ENCODE results near the gene LYSMD3.
A peak's percentile ranks its signal among the peaks of the same experiment; 100 is the strongest.

DNA sequence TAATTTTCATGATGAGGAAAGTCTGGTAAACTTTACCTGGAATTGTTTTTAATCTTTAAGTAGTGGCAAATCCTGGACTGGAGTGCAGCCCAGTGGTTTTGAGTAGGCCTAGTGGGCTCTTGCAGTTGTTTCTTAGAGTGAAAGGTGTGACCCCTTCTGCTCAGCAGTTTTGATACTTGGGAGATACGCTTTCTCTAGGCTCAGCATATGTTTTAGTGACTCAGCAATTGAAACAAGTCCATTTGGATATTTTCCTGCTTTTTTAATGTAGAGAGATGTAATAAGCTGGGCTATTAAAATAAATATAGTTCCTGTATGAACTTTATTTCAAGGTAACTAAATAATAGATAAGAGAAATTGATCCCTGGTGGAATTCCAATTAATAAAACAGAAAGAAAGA lies 48.7 kb downstream of the LYSMD3 start:
- TF ChIP-seq POLR2A (IDR thresholded peaks at IDR 0.05; ENCODE audit: low read length) (no peak), MAZ (IDR thresholded peaks at IDR 0.05; ENCODE audit: borderline replicate concordance, low read depth, low read length) (no peak), MYC (IDR thresholded peaks at IDR 0.05; ENCODE audit: borderline replicate concordance, low read length) (no peak), SREBF2 (IDR thresholded peaks at IDR 0.05) (no peak), HMGXB4 (CRISPR knock-in tag; IDR thresholded peaks at IDR 0.05; ENCODE audit: borderline replicate concordance) (no peak), JUN (IDR thresholded peaks at IDR 0.05) (no peak), MAFK (IDR thresholded peaks at IDR 0.05; ENCODE audit: partially characterized antibody) (peak; percentile 7), CBX8 (IDR thresholded peaks at IDR 0.05) (no peak)
- TF ChIP-seq, protein P1, sequence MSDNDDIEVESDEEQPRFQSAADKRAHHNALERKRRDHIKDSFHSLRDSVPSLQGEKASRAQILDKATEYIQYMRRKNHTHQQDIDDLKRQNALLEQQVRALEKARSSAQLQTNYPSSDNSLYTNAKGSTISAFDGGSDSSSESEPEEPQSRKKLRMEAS (IDR thresholded peaks at IDR 0.05): no peak
- TF ChIP-seq, protein P2, sequence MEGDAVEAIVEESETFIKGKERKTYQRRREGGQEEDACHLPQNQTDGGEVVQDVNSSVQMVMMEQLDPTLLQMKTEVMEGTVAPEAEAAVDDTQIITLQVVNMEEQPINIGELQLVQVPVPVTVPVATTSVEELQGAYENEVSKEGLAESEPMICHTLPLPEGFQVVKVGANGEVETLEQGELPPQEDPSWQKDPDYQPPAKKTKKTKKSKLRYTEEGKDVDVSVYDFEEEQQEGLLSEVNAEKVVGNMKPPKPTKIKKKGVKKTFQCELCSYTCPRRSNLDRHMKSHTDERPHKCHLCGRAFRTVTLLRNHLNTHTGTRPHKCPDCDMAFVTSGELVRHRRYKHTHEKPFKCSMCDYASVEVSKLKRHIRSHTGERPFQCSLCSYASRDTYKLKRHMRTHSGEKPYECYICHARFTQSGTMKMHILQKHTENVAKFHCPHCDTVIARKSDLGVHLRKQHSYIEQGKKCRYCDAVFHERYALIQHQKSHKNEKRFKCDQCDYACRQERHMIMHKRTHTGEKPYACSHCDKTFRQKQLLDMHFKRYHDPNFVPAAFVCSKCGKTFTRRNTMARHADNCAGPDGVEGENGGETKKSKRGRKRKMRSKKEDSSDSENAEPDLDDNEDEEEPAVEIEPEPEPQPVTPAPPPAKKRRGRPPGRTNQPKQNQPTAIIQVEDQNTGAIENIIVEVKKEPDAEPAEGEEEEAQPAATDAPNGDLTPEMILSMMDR (IDR thresholded peaks at IDR 0.05): no peak
